ENCODE results near the gene DCN. TPM values are rescaled to one million over a fixed set of nuclear protein-coding genes. Genes with fewer than 3 reads are reported as not detected.
"Not testable (repeated sequence)": the region's sequence is repeated elsewhere in the genome, so short reads cannot be mapped to it uniquely, and the experiment has no call there.

DCN gene
- total RNA-seq, 1 donor from 2014 or later: not detected

DNA sequence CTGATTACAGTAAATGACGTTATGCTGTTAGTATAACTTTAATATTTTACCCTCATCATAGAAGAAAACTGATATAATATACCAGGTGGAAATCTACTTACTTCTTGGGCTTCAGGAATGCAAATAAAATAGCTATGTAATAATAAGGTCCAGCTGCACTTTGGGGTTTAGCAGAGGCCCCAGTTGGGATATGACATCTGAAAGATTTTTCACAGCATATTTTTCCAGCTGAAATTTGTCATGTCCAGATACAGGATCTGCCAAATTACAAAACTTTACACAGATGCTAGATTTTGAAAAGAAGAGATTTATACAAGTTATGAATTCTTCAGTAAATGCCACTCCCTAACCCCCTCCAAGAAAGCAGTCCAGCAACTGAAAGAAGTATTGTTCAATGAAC lies 29.2 kb upstream of the DCN start:
- Histone ChIP-seq H3K79me2 (ENCODE audit: low read depth) (no peaks in the 10 kb centered on the region), H3K36me3 (no peaks in the 10 kb centered on the region), H3K4me1 (no peaks in the 10 kb centered on the region), H3K27ac (no peak overlapping the region), H3F3A (ENCODE audit: low read depth) (no peaks in the 10 kb centered on the region), H3K4me3 (no peak overlapping the region), H3K9me3 (ENCODE audit: low read depth) (peaks cover 4% of the 10 kb centered on the region), H3K27me3 (no peaks in the 10 kb centered on the region), H3K4me2 (no peak overlapping the region), H4K20me1 (ENCODE audit: low read depth) (no peaks in the 10 kb centered on the region), H2AFZ (replicated peaks) (no peak overlapping the region), H3K9ac (no peak overlapping the region)
- Mint-ChIP-seq H3K4me1 (no peaks in the 10 kb centered on the region), H3K27ac (no peak overlapping the region), H3K9me3 (peaks cover 7% of the 10 kb centered on the region), H3K27me3 (ENCODE audit: insufficient read depth, low read depth) (peaks cover under 1% of the 10 kb centered on the region), H3K36me3 (no peaks in the 10 kb centered on the region), H3K4me3 (no peak overlapping the region)
- TF ChIP-seq EZH2 (IDR thresholded peaks at IDR 0.05): no peak
- no peak for TF ChIP-seq EZH2phosphoT487 (IDR thresholded peaks at IDR 0.05)
- TF ChIP-seq, protein P1, sequence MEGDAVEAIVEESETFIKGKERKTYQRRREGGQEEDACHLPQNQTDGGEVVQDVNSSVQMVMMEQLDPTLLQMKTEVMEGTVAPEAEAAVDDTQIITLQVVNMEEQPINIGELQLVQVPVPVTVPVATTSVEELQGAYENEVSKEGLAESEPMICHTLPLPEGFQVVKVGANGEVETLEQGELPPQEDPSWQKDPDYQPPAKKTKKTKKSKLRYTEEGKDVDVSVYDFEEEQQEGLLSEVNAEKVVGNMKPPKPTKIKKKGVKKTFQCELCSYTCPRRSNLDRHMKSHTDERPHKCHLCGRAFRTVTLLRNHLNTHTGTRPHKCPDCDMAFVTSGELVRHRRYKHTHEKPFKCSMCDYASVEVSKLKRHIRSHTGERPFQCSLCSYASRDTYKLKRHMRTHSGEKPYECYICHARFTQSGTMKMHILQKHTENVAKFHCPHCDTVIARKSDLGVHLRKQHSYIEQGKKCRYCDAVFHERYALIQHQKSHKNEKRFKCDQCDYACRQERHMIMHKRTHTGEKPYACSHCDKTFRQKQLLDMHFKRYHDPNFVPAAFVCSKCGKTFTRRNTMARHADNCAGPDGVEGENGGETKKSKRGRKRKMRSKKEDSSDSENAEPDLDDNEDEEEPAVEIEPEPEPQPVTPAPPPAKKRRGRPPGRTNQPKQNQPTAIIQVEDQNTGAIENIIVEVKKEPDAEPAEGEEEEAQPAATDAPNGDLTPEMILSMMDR (IDR thresholded peaks at IDR 0.05): no peak
- no peak for DNase-seq (ENCODE audit: low spot score)

DNA sequence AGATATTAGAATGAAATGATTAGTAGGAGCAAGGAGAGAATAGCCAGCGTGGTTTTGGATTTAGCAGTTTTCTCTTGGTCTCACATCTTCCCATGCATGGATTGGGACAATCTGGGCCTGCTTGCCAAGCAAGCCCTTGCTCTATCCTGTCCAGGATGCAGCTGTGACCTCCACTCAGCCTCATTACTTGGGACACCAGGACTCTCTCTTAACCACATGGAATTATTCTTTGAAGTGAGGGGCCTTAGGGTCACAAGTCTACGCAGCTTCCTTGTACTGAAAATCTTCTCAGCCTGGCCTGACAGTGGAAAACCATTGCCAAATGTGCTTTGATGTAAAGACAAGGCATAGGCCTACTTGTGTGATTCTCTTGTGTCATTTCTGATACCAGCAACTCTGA lies 28.0 kb upstream of the DCN start:
- Histone ChIP-seq H3K9me3 (ENCODE audit: low read depth) (peaks cover 4% of the 10 kb centered on the region), H3F3A (ENCODE audit: low read depth) (no peaks in the 10 kb centered on the region), H4K20me1 (ENCODE audit: low read depth) (no peaks in the 10 kb centered on the region), H3K4me1 (no peaks in the 10 kb centered on the region), H3K4me3 (no peak overlapping the region), H3K79me2 (ENCODE audit: low read depth) (no peaks in the 10 kb centered on the region), H2AFZ (replicated peaks) (no peak overlapping the region), H3K9ac (no peak overlapping the region), H3K4me2 (no peak overlapping the region), H3K27me3 (no peaks in the 10 kb centered on the region), H3K36me3 (no peaks in the 10 kb centered on the region), H3K27ac (no peak overlapping the region)
- peaks cover 2% of the 10 kb centered on the region for H3K27me3 Mint-ChIP-seq (ENCODE audit: insufficient read depth, low read depth)
- no peak overlapping the region for H3K4me3 Mint-ChIP-seq
- no peaks in the 10 kb centered on the region for H3K36me3 Mint-ChIP-seq
- peaks cover 7% of the 10 kb centered on the region for H3K9me3 Mint-ChIP-seq
- DNase-seq (ENCODE audit: low spot score): no peak
- TF ChIP-seq EZH2 (IDR thresholded peaks at IDR 0.05) (no peak), EZH2phosphoT487 (IDR thresholded peaks at IDR 0.05) (no peak)
- TF ChIP-seq, protein P1 (IDR thresholded peaks at IDR 0.05): no peak
- H3K27ac Mint-ChIP-seq: no peak overlapping the region
- H3K4me1 Mint-ChIP-seq: no peaks in the 10 kb centered on the region

DNA sequence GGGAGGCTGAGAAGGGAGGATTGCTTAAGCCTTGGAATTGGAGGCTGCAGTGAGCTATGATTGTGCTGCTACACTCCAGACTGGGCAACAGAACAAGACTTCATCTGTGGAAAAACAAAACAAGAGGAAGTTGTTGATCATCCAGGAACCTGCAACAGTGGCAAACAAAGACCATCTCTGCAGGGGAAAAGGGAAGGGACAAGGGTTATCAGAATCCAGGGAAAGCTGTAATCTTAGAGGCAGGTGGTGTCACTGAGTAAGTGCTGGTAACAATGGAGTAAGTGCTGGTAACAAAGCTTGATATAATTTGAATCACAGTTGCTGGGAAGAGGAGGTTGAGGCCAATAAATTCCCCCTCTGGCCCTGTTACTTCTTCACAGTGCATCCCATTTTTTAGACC lies 27.5 kb upstream of the DCN start:
- no peaks in the 10 kb centered on the region for H4K20me1 ChIP-seq (ENCODE audit: low read depth)
- H2AFZ ChIP-seq (replicated peaks): no peak overlapping the region
- no peaks in the 10 kb centered on the region for H3K27me3 ChIP-seq
- Mint-ChIP-seq H3K4me1 (no peaks in the 10 kb centered on the region), H3K27me3 (ENCODE audit: insufficient read depth, low read depth) (peaks cover 2% of the 10 kb centered on the region), H3K27ac (no peak overlapping the region), H3K4me3 (no peak overlapping the region), H3K9me3 (peaks cover 7% of the 10 kb centered on the region), H3K36me3 (no peaks in the 10 kb centered on the region)
- H3F3A ChIP-seq (ENCODE audit: low read depth): no peaks in the 10 kb centered on the region
- peaks cover 4% of the 10 kb centered on the region for H3K9me3 ChIP-seq (ENCODE audit: low read depth)
- H3K4me2 ChIP-seq: no peak overlapping the region
- no peaks in the 10 kb centered on the region for H3K36me3 ChIP-seq
- DNase-seq (ENCODE audit: low spot score): no peak
- H3K4me3 ChIP-seq: no peak overlapping the region
- no peak for TF ChIP-seq EZH2 (IDR thresholded peaks at IDR 0.05)
- TF ChIP-seq, protein P1 (IDR thresholded peaks at IDR 0.05): no peak
- no peak for TF ChIP-seq EZH2phosphoT487 (IDR thresholded peaks at IDR 0.05)
- H3K9ac ChIP-seq: no peak overlapping the region
- H3K79me2 ChIP-seq (ENCODE audit: low read depth): no peaks in the 10 kb centered on the region
- no peak overlapping the region for H3K27ac ChIP-seq
- H3K4me1 ChIP-seq: no peaks in the 10 kb centered on the region

DNA sequence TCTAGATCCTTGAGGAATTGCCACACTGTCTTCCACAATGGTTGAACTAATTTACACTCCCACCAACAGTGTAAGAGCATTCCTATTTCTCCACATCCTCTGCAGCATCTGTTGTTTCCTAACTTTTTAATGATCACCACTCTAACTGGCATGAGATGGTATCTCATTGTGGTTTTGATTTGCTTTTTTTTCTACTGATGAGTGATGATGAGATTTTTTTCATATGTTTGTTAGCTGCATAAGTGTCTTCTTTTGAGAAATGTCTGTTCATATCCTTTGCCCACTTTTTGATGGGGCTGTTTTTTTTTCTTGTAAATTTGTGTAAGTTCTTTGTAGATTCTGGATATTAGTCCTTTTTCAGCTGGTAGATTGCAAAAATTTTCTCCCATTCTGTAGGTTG lies 24.7 kb upstream of the DCN start:
- not testable (repeated sequence) for H3K4me3 Mint-ChIP-seq; DNase-seq (ENCODE audit: low spot score); H3K27ac Mint-ChIP-seq

More for the DNA sequence above, 24.7 kb upstream of the DCN start:
- H3K9ac ChIP-seq; H3K36me3 ChIP-seq; H3K27me3 ChIP-seq; H3K79me2 ChIP-seq (ENCODE audit: low read depth); H3K36me3 Mint-ChIP-seq; H3K9me3 Mint-ChIP-seq; H3K4me2 ChIP-seq; H3K27ac ChIP-seq; H3K4me1 Mint-ChIP-seq; H3K4me3 ChIP-seq; H3K27me3 Mint-ChIP-seq (ENCODE audit: insufficient read depth, low read depth); H3K9me3 ChIP-seq (ENCODE audit: low read depth); H2AFZ ChIP-seq (replicated peaks); H4K20me1 ChIP-seq (ENCODE audit: low read depth); H3F3A ChIP-seq (ENCODE audit: low read depth): not testable (repeated sequence)
- peaks cover 16% of the 10 kb centered on the region for H3K4me1 ChIP-seq

All from neural progenitor cell (in vitro differentiated cells).